Measurements from ENCODE around the gene LRFN2. TPM values are rescaled to one million over a fixed set of nuclear protein-coding genes. Genes with fewer than 3 reads are reported as not detected.

Gene LRFN2
- total and polyA plus RNA-seq, 4 donors = under 0.01 to 0.01 TPM; not detected in 2

- WGBS = 88% methylated on average over 4 of the region's 4 CpGs
- DNase-seq (ENCODE audit: low spot score) = no peak
- H3K9me3 ChIP-seq (ENCODE audit: control insufficient read depth in 4 of 4, low read length in 3 of 4) = no peaks in the 10 kb centered on the region
- H3K27me3 ChIP-seq (ENCODE audit: control insufficient read depth in 4 of 4, insufficient read depth in 4 of 4, low read length in 3 of 4) = no peaks in the 10 kb centered on the region
- H3K9ac ChIP-seq (ENCODE audit: low read depth in 1 of 2, low read length in 2 of 2) = no peak overlapping the region
- no peak overlapping the region for H3K27ac ChIP-seq (ENCODE audit: low read depth in 1 of 2, low read length in 2 of 2)
- H3K4me3 ChIP-seq (ENCODE audit: low read depth in 1 of 3, low read length in 3 of 3) = no peak overlapping the region
- H3K4me1 ChIP-seq (ENCODE audit: control insufficient read depth in 4 of 4, insufficient read depth in 4 of 4, low read length in 3 of 4) = no peaks in the 10 kb centered on the region
- TF ChIP-seq JUND (IDR thresholded peaks at IDR 0.05) = no peak
- no peak for TF ChIP-seq RAD21 (IDR thresholded peaks at IDR 0.05)
- TF ChIP-seq CTCF (IDR thresholded peaks at IDR 0.05; ENCODE audit: low read depth, low read length, missing input control) = no peak
- TF ChIP-seq TAF1 (conservative IDR thresholded peaks at IDR 0.05) = no peak
- no peak for TF ChIP-seq FOXA2 (IDR thresholded peaks at IDR 0.05)
- TF ChIP-seq NR2F2 (IDR thresholded peaks at IDR 0.05) = no peak
- no peak for TF ChIP-seq MAX (IDR thresholded peaks at IDR 0.05)
- TF ChIP-seq HNF4G (IDR thresholded peaks at IDR 0.05) = no peak
- no peak for TF ChIP-seq RXRA (IDR thresholded peaks at IDR 0.05)
- no peak for TF ChIP-seq YY1 (IDR thresholded peaks at IDR 0.05)
- TF ChIP-seq ZBTB33 (IDR thresholded peaks at IDR 0.05) = no peak
- no peak for TF ChIP-seq FOXA1 (IDR thresholded peaks at IDR 0.05)
- TF ChIP-seq HNF4A (conservative IDR thresholded peaks at IDR 0.05) = no peak
- TF ChIP-seq EGR1 (IDR thresholded peaks at IDR 0.05; ENCODE audit: low read depth in 2 of 2) = no peak
- TF ChIP-seq ATF3 (IDR thresholded peaks at IDR 0.05) = no peak
- TF ChIP-seq REST (IDR thresholded peaks at IDR 0.05) = no peak
- H3K36me3 ChIP-seq (ENCODE audit: control insufficient read depth in 4 of 4, insufficient read depth in 3 of 4, low read depth in 1 of 4, low read length in 3 of 4) = no peaks in the 10 kb centered on the region
These were observed 96.7 kb downstream of the LRFN2 start for GRCh38 chr6:40490508-40490907.

- no peak for DNase-seq (ENCODE audit: low spot score)
- TF ChIP-seq REST (IDR thresholded peaks at IDR 0.05) = no peak
- no peak for TF ChIP-seq MAX (IDR thresholded peaks at IDR 0.05)
- no peak for TF ChIP-seq FOXA1 (IDR thresholded peaks at IDR 0.05)
- no peak for TF ChIP-seq NR2F2 (IDR thresholded peaks at IDR 0.05)
- no peak for TF ChIP-seq RXRA (IDR thresholded peaks at IDR 0.05)
- no peak for TF ChIP-seq EGR1 (IDR thresholded peaks at IDR 0.05; ENCODE audit: low read depth in 2 of 2)
- TF ChIP-seq JUND (IDR thresholded peaks at IDR 0.05) = no peak
- TF ChIP-seq GABPA (IDR thresholded peaks at IDR 0.05 in 1 of 2, conservative IDR thresholded peaks at IDR 0.05 in 1 of 2) = no peak
- no peak for TF ChIP-seq HNF4G (IDR thresholded peaks at IDR 0.05)
- no peak for TF ChIP-seq ZBTB33 (IDR thresholded peaks at IDR 0.05)
- no peak for TF ChIP-seq HNF4A (conservative IDR thresholded peaks at IDR 0.05)
- no peak for TF ChIP-seq TAF1 (conservative IDR thresholded peaks at IDR 0.05)
- TF ChIP-seq ATF3 (IDR thresholded peaks at IDR 0.05) = no peak
- Histone ChIP-seq H3K4me1 (ENCODE audit: control insufficient read depth in 4 of 4, insufficient read depth in 4 of 4, low read length in 3 of 4) (no peaks in the 10 kb centered on the region), H3K36me3 (ENCODE audit: control insufficient read depth in 4 of 4, insufficient read depth in 3 of 4, low read depth in 1 of 4, low read length in 3 of 4) (no peaks in the 10 kb centered on the region), H3K27me3 (ENCODE audit: control insufficient read depth in 4 of 4, insufficient read depth in 4 of 4, low read length in 3 of 4) (no peaks in the 10 kb centered on the region), H3K9me3 (ENCODE audit: control insufficient read depth in 4 of 4, low read length in 3 of 4) (no peaks in the 10 kb centered on the region), H3K4me3 (ENCODE audit: low read depth in 1 of 3, low read length in 3 of 3) (no peak overlapping the region), H3K9ac (ENCODE audit: low read depth in 1 of 2, low read length in 2 of 2) (no peak overlapping the region), H3K27ac (ENCODE audit: low read depth in 1 of 2, low read length in 2 of 2) (no peak overlapping the region)
- WGBS = 88% methylated on average over 9 of the region's 9 CpGs
These were observed 97.4 kb downstream of the LRFN2 start for GRCh38 chr6:40489798-40490197.
